ENCODE measurements around the gene FLCN. TPM values are rescaled to one million over a fixed set of nuclear protein-coding genes. Genes with fewer than 3 reads are reported as not detected.
"Not testable (repeated sequence)": the region's sequence is repeated elsewhere in the genome, so short reads cannot be mapped to it uniquely, and the experiment has no call there.

The FLCN gene
- total RNA-seq, 2 experiments from 2014 or later = 21.3 to 22.7 TPM

- H3K36me3 Mint-ChIP-seq = peaks cover 29% of the 10 kb centered on the region
- H3K4me3 Mint-ChIP-seq = peak overlapping the region; percentile 95
- H3K4me1 Mint-ChIP-seq = peaks cover 25% of the 10 kb centered on the region
- peak; percentile 83 for DNase-seq
- peak overlapping the region; percentile 98 for H3K27ac Mint-ChIP-seq
- H3K27me3 Mint-ChIP-seq = no peaks in the 10 kb centered on the region
- no peaks in the 10 kb centered on the region for H3K9me3 Mint-ChIP-seq
Observed at GRCh38 chr17:17205368-17206123, 31.4 kb downstream of the FLCN start.

GRCh38 chr17:17204635-17205231 is 32.2 kb downstream of the FLCN start:
- H3K4me1 Mint-ChIP-seq = peaks cover 25% of the 10 kb centered on the region
- DNase-seq = no peak
- H3K27me3 Mint-ChIP-seq = no peaks in the 10 kb centered on the region
- H3K27ac Mint-ChIP-seq = peak overlapping the region; percentile 98
- H3K4me3 Mint-ChIP-seq = peak overlapping the region; percentile 95
- no peaks in the 10 kb centered on the region for H3K9me3 Mint-ChIP-seq
- H3K36me3 Mint-ChIP-seq = peaks cover 31% of the 10 kb centered on the region

GRCh38 chr17:17204041-17204591 is 32.9 kb downstream of the FLCN start:
- peak overlapping the region; percentile 95 for H3K4me3 Mint-ChIP-seq

GRCh38 chr17:17203173-17203730 is 33.7 kb downstream of the FLCN start:
- no peaks in the 10 kb centered on the region for H3K27me3 Mint-ChIP-seq
- H3K9me3 Mint-ChIP-seq = no peaks in the 10 kb centered on the region
- H3K27ac Mint-ChIP-seq = no peak overlapping the region
- H3K4me1 Mint-ChIP-seq = peaks cover 27% of the 10 kb centered on the region
- no peak for DNase-seq
- H3K4me3 Mint-ChIP-seq = peak overlapping the region; percentile 95
- peaks cover 31% of the 10 kb centered on the region for H3K36me3 Mint-ChIP-seq

More at GRCh38 chr17:17204041-17204591, 32.9 kb downstream of the FLCN start:
- Mint-ChIP-seq H3K9me3 (no peaks in the 10 kb centered on the region), H3K4me1 (peaks cover 25% of the 10 kb centered on the region), H3K36me3 (peaks cover 31% of the 10 kb centered on the region), H3K27me3 (no peaks in the 10 kb centered on the region), H3K27ac (peak overlapping the region; percentile 98)
- no peak for DNase-seq

GRCh38 chr17:17201907-17202306 is 35.1 kb downstream of the FLCN start:
- peaks cover 33% of the 10 kb centered on the region for H3K36me3 Mint-ChIP-seq
- no peaks in the 10 kb centered on the region for H3K27me3 Mint-ChIP-seq
- no peak for DNase-seq
- peaks cover 27% of the 10 kb centered on the region for H3K4me1 Mint-ChIP-seq
- no peak overlapping the region for H3K4me3 Mint-ChIP-seq
- no peak overlapping the region for H3K27ac Mint-ChIP-seq
- H3K9me3 Mint-ChIP-seq = no peaks in the 10 kb centered on the region

GRCh38 chr17:17201271-17201670 is 35.7 kb downstream of the FLCN start:
- H3K27ac Mint-ChIP-seq = peak overlapping the region; percentile 31
- H3K4me3 Mint-ChIP-seq = no peak overlapping the region
- H3K9me3 Mint-ChIP-seq = no peaks in the 10 kb centered on the region
- H3K4me1 Mint-ChIP-seq = peaks cover 22% of the 10 kb centered on the region
- no peak for DNase-seq
- peaks cover 33% of the 10 kb centered on the region for H3K36me3 Mint-ChIP-seq
- H3K27me3 Mint-ChIP-seq = no peaks in the 10 kb centered on the region

- H3K9me3 Mint-ChIP-seq = no peaks in the 10 kb centered on the region
- H3K27ac Mint-ChIP-seq = peak overlapping the region; percentile 31
- peaks cover 22% of the 10 kb centered on the region for H3K4me1 Mint-ChIP-seq
- DNase-seq = no peak
- no peaks in the 10 kb centered on the region for H3K27me3 Mint-ChIP-seq
- no peak overlapping the region for H3K4me3 Mint-ChIP-seq
- peaks cover 33% of the 10 kb centered on the region for H3K36me3 Mint-ChIP-seq
Observed at GRCh38 chr17:17200831-17201230, 36.1 kb downstream of the FLCN start.

GRCh38 chr17:17200311-17200710 is 36.7 kb downstream of the FLCN start:
- no peak overlapping the region for H3K4me3 Mint-ChIP-seq
- H3K27ac Mint-ChIP-seq = no peak overlapping the region

GRCh38 chr17:17198281-17198680 is 38.7 kb downstream of the FLCN start:
- Mint-ChIP-seq H3K27me3 (no peaks in the 10 kb centered on the region), H3K9me3 (no peaks in the 10 kb centered on the region), H3K36me3 (peaks cover 15% of the 10 kb centered on the region), H3K4me1 (peaks cover 5% of the 10 kb centered on the region), H3K27ac (no peak overlapping the region), H3K4me3 (no peak overlapping the region)
- no peak for DNase-seq

More at GRCh38 chr17:17200311-17200710, 36.7 kb downstream of the FLCN start:
- Mint-ChIP-seq H3K36me3 (peaks cover 31% of the 10 kb centered on the region), H3K27me3 (no peaks in the 10 kb centered on the region), H3K4me1 (peaks cover 20% of the 10 kb centered on the region), H3K9me3 (no peaks in the 10 kb centered on the region)
- no peak for DNase-seq

- Mint-ChIP-seq H3K9me3 (no peaks in the 10 kb centered on the region), H3K36me3 (peaks cover 6% of the 10 kb centered on the region), H3K4me3 (no peak overlapping the region), H3K27me3 (no peaks in the 10 kb centered on the region), H3K27ac (no peak overlapping the region), H3K4me1 (peaks cover 4% of the 10 kb centered on the region)
- no peak for DNase-seq
Observed at GRCh38 chr17:17196776-17197175, 40.2 kb downstream of the FLCN start.

GRCh38 chr17:17195466-17195865 is 41.5 kb downstream of the FLCN start:
- H3K4me3 Mint-ChIP-seq, H3K27ac Mint-ChIP-seq, H3K4me1 Mint-ChIP-seq, H3K27me3 Mint-ChIP-seq, DNase-seq, H3K36me3 Mint-ChIP-seq, H3K9me3 Mint-ChIP-seq: not testable (repeated sequence)

- Mint-ChIP-seq H3K27ac (no peak overlapping the region), H3K36me3 (no peaks in the 10 kb centered on the region), H3K27me3 (no peaks in the 10 kb centered on the region), H3K4me1 (peaks cover 2% of the 10 kb centered on the region), H3K9me3 (no peaks in the 10 kb centered on the region), H3K4me3 (no peak overlapping the region)
- DNase-seq = no peak
Observed at GRCh38 chr17:17191961-17192381, 45.0 kb downstream of the FLCN start.

GRCh38 chr17:17191346-17191792 is 45.6 kb downstream of the FLCN start:
- Mint-ChIP-seq H3K27me3 (no peaks in the 10 kb centered on the region), H3K4me1 (peaks cover 5% of the 10 kb centered on the region), H3K9me3 (no peaks in the 10 kb centered on the region), H3K27ac (no peak overlapping the region), H3K4me3 (no peak overlapping the region), H3K36me3 (no peaks in the 10 kb centered on the region)
- DNase-seq = no peak

- Mint-ChIP-seq H3K4me1 (peaks cover 17% of the 10 kb centered on the region), H3K9me3 (no peaks in the 10 kb centered on the region), H3K27ac (no peak overlapping the region)
Observed at GRCh38 chr17:17190188-17190587, 46.8 kb downstream of the FLCN start.

GRCh38 chr17:17189559-17189958 is 47.4 kb downstream of the FLCN start:
- Mint-ChIP-seq H3K27ac (no peak overlapping the region), H3K9me3 (no peaks in the 10 kb centered on the region), H3K4me1 (peaks cover 23% of the 10 kb centered on the region), H3K4me3 (no peak overlapping the region), H3K27me3 (no peaks in the 10 kb centered on the region), H3K36me3 (peaks cover 13% of the 10 kb centered on the region)
- no peak for DNase-seq

More at GRCh38 chr17:17190188-17190587, 46.8 kb downstream of the FLCN start:
- no peak overlapping the region for H3K4me3 Mint-ChIP-seq
- H3K36me3 Mint-ChIP-seq = peaks cover 8% of the 10 kb centered on the region
- no peaks in the 10 kb centered on the region for H3K27me3 Mint-ChIP-seq
- no peak for DNase-seq
